HG02840 (cell line): Measurements from ENCODE around the gene GDPD3.

Experiments
- ATAC-seq: cut with Tn5 transposase; IDR thresholded peaks from one replicate; pipeline ENCODE4 v1.9.1; 2021; ENCODE audit warnings: mild to moderate bottlenecking, moderate library complexity, moderate number of reproducible peaks; ENCODE audit not compliant: unreplicated experiment, low FRiP score

Gene GDPD3

GRCh38 chr16:30096105-30096861 is 17.1 kb downstream of the GDPD3 start, which contains the start of gene YPEL3:
YPEL3 (minus strand) TSS chr16:30096213; CDS start chr16:30095482, 731 bp downstream.
- peak; percentile 50 for ATAC-seq

GRCh38 chr16:30095166-30096078 is 17.9 kb downstream of the GDPD3 start:
- ATAC-seq, result no peak

- no peak for ATAC-seq
These were observed 18.7 kb downstream of the GDPD3 start for GRCh38 chr16:30094541-30095165.

- peak; percentile 38 for ATAC-seq
These were observed 20.8 kb downstream of the GDPD3 start for GRCh38 chr16:30092373-30093010.

- peak; percentile 58 for ATAC-seq
These were observed 21.6 kb downstream of the GDPD3 start, which contains the start of gene TBX6 for GRCh38 chr16:30091474-30092372. TBX6 (minus strand) TSS chr16:30091924; CDS start chr16:30091193, 731 bp downstream.

GRCh38 chr16:30090610-30091331 is 22.6 kb downstream of the GDPD3 start:
- no peak for ATAC-seq

- ATAC-seq, result no peak
These were observed 24.3 kb downstream of the GDPD3 start for GRCh38 chr16:30088832-30089624.

GRCh38 chr16:30088237-30088831 is 25.0 kb downstream of the GDPD3 start:
- no peak for ATAC-seq

GRCh38 chr16:30087181-30087898 is 26.0 kb downstream of the GDPD3 start:
- ATAC-seq, result no peak

- no peak for ATAC-seq
These were observed 26.8 kb downstream of the GDPD3 start for GRCh38 chr16:30086291-30087140.

- no peak for ATAC-seq
These were observed 27.5 kb downstream of the GDPD3 start for GRCh38 chr16:30085820-30086219.

GRCh38 chr16:30085247-30085646 is 28.1 kb downstream of the GDPD3 start:
- ATAC-seq, result no peak

GRCh38 chr16:30084816-30085159 is 28.5 kb downstream of the GDPD3 start:
- no peak for ATAC-seq

- ATAC-seq, result no peak
These were observed 29.1 kb downstream of the GDPD3 start for GRCh38 chr16:30084096-30084815.
